ENCODE results near the gene SCAI. TPM values are rescaled to one million over a fixed set of nuclear protein-coding genes. Genes with fewer than 3 reads are reported as not detected.
A peak's percentile ranks its signal among the peaks of the same experiment; 100 is the strongest.

The SCAI gene
- total and polyA plus RNA-seq, 9 of the 15 experiments (the other 6 are each of a cell fraction or from before 2014, with no cell fraction given) = 0.70 to 12.4 (median 4.2) TPM

DNA sequence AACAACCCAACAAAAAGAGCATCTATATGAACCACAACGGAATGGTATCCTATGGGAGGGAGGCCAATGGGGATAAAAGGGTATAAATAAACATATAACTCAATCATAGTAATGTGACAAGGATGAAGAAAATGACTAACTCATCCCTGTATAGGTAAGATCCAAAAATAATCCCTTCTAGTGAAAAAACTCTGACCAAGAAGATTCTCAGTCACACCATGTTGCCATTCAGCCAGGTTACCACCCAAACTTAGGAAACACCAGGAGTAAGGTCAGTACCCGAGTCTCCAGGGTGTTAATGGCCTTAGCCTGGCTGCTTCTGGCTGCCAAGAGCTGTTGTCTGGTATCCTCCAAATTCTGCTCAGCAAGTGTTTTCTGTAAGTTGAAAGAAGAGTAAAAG, 235.2 kb downstream of the SCAI start:
- Histone ChIP-seq H3K4me3 (no peak overlapping the region), H2AFZ (ENCODE audit: low read depth, low read length) (no peak overlapping the region), H3K4me1 (replicated peaks in 1 of 2; ENCODE audit: control insufficient read depth in 2 of 2, insufficient read depth in 2 of 2, low read length in 2 of 2) (peaks cover 4 to 17% of the 10 kb centered on the region in 2 experiments; a peak in 4 of 5 replicates), H3K79me2 (ENCODE audit: control insufficient read depth, insufficient read depth, low read length) (no peaks in the 10 kb centered on the region), H3K9me1 (ENCODE audit: control insufficient read depth, insufficient read depth, low read length) (no peaks in the 10 kb centered on the region), H3K4me2 (ENCODE audit: insufficient read depth, low read length) (no peak overlapping the region), H3K27me3 (ENCODE audit: control insufficient read depth in 2 of 2, insufficient read depth in 2 of 2, low read length in 2 of 2) (no peaks in the 10 kb centered on the region), H3K9ac (ENCODE audit: insufficient read depth in 1 of 2, low read depth in 2 of 2, low read length in 2 of 2) (no peak overlapping the region), H3K36me3 (ENCODE audit: control insufficient read depth, insufficient read depth, low read length) (peaks cover 36% of the 10 kb centered on the region), H3K27ac (ENCODE audit: extremely low read depth, low read depth, low read length) (no peak overlapping the region), H4K20me1 (replicated peaks; ENCODE audit: control insufficient read depth, insufficient read depth, low read length) (no peaks in the 10 kb centered on the region), H3K9me3 (replicated peaks; ENCODE audit: control insufficient read depth, insufficient read depth, low read depth, low read length) (no peaks in the 10 kb centered on the region)
- ChIA-PET POLR2A (interaction anchor here (0.6 to 1.7 kb wide), 3 partner anchors 8 to 90 kb away, joined by 3 to 9 read pairs (median 3); no protein-coding TSS in a partner anchor), CTCF (ENCODE audit: low intra/inter-chr PET ratio) (no interaction called here)
- TF ChIP-seq CHD2 (IDR thresholded peaks at IDR 0.05; ENCODE audit: low read depth, low read length) = no peak
- TF ChIP-seq E2F1 (CRISPR knock-in tag; IDR thresholded peaks at IDR 0.05) = no peak
- no peak for TF ChIP-seq TBP (optimal IDR thresholded peaks at IDR 0.05; ENCODE audit: low read depth, low read length)
- TF ChIP-seq, protein P1, sequence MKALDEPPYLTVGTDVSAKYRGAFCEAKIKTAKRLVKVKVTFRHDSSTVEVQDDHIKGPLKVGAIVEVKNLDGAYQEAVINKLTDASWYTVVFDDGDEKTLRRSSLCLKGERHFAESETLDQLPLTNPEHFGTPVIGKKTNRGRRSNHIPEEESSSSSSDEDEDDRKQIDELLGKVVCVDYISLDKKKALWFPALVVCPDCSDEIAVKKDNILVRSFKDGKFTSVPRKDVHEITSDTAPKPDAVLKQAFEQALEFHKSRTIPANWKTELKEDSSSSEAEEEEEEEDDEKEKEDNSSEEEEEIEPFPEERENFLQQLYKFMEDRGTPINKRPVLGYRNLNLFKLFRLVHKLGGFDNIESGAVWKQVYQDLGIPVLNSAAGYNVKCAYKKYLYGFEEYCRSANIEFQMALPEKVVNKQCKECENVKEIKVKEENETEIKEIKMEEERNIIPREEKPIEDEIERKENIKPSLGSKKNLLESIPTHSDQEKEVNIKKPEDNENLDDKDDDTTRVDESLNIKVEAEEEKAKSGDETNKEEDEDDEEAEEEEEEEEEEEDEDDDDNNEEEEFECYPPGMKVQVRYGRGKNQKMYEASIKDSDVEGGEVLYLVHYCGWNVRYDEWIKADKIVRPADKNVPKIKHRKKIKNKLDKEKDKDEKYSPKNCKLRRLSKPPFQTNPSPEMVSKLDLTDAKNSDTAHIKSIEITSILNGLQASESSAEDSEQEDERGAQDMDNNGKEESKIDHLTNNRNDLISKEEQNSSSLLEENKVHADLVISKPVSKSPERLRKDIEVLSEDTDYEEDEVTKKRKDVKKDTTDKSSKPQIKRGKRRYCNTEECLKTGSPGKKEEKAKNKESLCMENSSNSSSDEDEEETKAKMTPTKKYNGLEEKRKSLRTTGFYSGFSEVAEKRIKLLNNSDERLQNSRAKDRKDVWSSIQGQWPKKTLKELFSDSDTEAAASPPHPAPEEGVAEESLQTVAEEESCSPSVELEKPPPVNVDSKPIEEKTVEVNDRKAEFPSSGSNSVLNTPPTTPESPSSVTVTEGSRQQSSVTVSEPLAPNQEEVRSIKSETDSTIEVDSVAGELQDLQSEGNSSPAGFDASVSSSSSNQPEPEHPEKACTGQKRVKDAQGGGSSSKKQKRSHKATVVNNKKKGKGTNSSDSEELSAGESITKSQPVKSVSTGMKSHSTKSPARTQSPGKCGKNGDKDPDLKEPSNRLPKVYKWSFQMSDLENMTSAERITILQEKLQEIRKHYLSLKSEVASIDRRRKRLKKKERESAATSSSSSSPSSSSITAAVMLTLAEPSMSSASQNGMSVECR (CRISPR knock-in tag; IDR thresholded peaks at IDR 0.05) = no peak
- no peak for TF ChIP-seq ARNT (IDR thresholded peaks at IDR 0.05)
- TF ChIP-seq NUFIP1 (IDR thresholded peaks at IDR 0.05; ENCODE audit: partially characterized antibody) = no peak
- TF ChIP-seq BCOR (IDR thresholded peaks at IDR 0.05) = no peak
- TF ChIP-seq, protein P2, sequence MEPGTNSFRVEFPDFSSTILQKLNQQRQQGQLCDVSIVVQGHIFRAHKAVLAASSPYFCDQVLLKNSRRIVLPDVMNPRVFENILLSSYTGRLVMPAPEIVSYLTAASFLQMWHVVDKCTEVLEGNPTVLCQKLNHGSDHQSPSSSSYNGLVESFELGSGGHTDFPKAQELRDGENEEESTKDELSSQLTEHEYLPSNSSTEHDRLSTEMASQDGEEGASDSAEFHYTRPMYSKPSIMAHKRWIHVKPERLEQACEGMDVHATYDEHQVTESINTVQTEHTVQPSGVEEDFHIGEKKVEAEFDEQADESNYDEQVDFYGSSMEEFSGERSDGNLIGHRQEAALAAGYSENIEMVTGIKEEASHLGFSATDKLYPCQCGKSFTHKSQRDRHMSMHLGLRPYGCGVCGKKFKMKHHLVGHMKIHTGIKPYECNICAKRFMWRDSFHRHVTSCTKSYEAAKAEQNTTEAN (CRISPR knock-in tag; IDR thresholded peaks at IDR 0.05) = no peak
- TF ChIP-seq ETS2 (tag; IDR thresholded peaks at IDR 0.05; ENCODE audit: borderline replicate concordance, poor library complexity, severe bottlenecking) = no peak
- BruUV-seq (replicated peaks) = no TSS peak
- WGBS (ENCODE audit: insufficient coverage, low coverage, missing lambda C conversion rate) = 77% methylated on average over 2 of the region's 2 CpGs
- no peak for DNase-seq (ENCODE audit: extremely low read depth in 1 of 4, low spot score in 3 of 4)
- in situ Hi-C loops (cut with MboI) = no loop called here
- peak; percentile 15 for FAIRE-seq
- no peak for ATAC-seq
- intact Hi-C loops (cut with micrococcal nuclease) = no loop called here

All from K562 (cell line).